Glutamatergic neuron (in vitro differentiated cells): ENCODE data around the gene PAQR8. TPM values are rescaled to one million over a fixed set of nuclear protein-coding genes. Genes with fewer than 3 reads are reported as not detected.
A peak's percentile ranks its signal among the peaks of the same experiment; 100 is the strongest.

ENCODE experiments used
- DNase-seq: peaks from one replicate; pipeline ENCODE4 v3.0.0; 2022
- H3K27ac Mint-ChIP-seq: one replicate; pipeline ENCODE4 v1.8.0; 2020; ENCODE audit warnings: mild to moderate bottlenecking, mixed read lengths, inconsistent platforms; ENCODE audit not compliant: unreplicated experiment
- H3K27me3 Mint-ChIP-seq: one replicate; pipeline ENCODE4 v1.8.0; 2020; ENCODE audit warnings: mild to moderate bottlenecking, moderate library complexity, mixed read lengths, inconsistent platforms; ENCODE audit not compliant: unreplicated experiment
- H3K36me3 Mint-ChIP-seq: one replicate; pipeline ENCODE4 v1.8.0; 2020; ENCODE audit warnings: mild to moderate bottlenecking, mixed read lengths, inconsistent platforms; ENCODE audit not compliant: unreplicated experiment
- H3K4me1 Mint-ChIP-seq: one replicate; pipeline ENCODE4 v1.8.0; 2020; ENCODE audit warnings: mild to moderate bottlenecking, low read depth, mixed read lengths, inconsistent platforms; ENCODE audit not compliant: unreplicated experiment
- H3K4me3 Mint-ChIP-seq: one replicate; pipeline ENCODE4 v1.8.0; 2020; ENCODE audit warnings: mild to moderate bottlenecking, mixed read lengths, inconsistent platforms; ENCODE audit not compliant: unreplicated experiment
- H3K9me3 Mint-ChIP-seq: one replicate; pipeline ENCODE4 v1.8.0; 2020; ENCODE audit warnings: mild to moderate bottlenecking, moderate library complexity, mixed read lengths, inconsistent platforms; ENCODE audit not compliant: unreplicated experiment
- total RNA-seq: library from RNA; stranded (reverse); fragmentation: NEBNext Ultra II Directional; extraction: Animal tissue kit (Norgen Biotek cat#: 25700); gene quantifications from one replicate; pipeline ENCODE4 v1.2.1, GENCODE V29; 2021; ENCODE audit not compliant: unreplicated experiment
- TF ChIP-seq, protein P1 (sequence below): fragments of 200-600 bp; sonication (generic); IDR thresholded peaks from one replicate; pipeline ENCODE4 v1.5.0; 2021; ENCODE audit not compliant: partially characterized antibody, unreplicated experiment

The PAQR8 gene
- total RNA-seq, 1 donor from 2014 or later = 2.7 TPM

DNA sequence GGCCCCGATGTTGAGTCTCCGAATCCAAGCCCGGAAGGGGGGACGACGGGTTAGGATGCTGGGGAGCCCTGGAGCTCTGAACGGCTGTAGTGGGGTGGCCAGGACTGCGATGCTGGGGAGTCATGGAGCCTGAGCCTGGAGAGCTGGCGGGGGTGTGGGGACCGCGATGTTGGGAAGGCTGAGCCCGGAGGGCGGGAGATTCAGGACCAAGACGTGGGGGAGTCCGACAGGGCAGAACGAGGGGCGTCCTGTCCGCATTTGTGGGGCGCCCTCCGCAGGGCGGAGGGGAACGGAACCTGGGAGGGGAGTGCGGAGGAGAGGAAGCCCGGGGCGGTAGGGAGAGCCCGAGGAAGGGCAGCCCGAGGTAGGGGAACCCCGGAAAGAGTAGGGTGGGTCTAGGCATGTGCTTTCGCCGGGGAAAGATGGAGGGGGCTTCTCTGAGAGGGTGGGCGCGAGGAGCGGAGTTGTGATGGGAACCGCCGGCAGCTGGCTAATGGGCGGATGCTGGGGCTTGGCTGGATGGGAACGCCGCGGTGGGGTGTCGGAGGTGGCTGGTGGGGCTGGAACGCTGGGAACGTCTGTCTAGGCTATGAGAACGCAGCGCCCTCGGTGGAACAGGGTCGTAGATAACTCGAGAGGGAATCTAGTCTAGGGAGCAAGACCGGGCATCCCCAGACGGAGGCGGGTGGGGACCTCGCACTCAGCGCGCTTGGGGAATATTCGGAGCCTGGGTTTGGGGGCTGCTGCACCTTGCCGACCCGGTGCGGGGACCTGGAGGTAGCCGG lies 684 bp downstream of the PAQR8 start:
- peak; percentile 50 for DNase-seq
- TF ChIP-seq, protein P1, sequence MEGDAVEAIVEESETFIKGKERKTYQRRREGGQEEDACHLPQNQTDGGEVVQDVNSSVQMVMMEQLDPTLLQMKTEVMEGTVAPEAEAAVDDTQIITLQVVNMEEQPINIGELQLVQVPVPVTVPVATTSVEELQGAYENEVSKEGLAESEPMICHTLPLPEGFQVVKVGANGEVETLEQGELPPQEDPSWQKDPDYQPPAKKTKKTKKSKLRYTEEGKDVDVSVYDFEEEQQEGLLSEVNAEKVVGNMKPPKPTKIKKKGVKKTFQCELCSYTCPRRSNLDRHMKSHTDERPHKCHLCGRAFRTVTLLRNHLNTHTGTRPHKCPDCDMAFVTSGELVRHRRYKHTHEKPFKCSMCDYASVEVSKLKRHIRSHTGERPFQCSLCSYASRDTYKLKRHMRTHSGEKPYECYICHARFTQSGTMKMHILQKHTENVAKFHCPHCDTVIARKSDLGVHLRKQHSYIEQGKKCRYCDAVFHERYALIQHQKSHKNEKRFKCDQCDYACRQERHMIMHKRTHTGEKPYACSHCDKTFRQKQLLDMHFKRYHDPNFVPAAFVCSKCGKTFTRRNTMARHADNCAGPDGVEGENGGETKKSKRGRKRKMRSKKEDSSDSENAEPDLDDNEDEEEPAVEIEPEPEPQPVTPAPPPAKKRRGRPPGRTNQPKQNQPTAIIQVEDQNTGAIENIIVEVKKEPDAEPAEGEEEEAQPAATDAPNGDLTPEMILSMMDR = no peak
- Mint-ChIP-seq H3K27me3 (peaks cover 9% of the 10 kb centered on the region), H3K36me3 (no peaks in the 10 kb centered on the region), H3K9me3 (peaks cover 7% of the 10 kb centered on the region), H3K4me3 (peak overlapping the region; percentile 98), H3K4me1 (peaks cover 4% of the 10 kb centered on the region), H3K27ac (peak overlapping the region; percentile 59)

DNA sequence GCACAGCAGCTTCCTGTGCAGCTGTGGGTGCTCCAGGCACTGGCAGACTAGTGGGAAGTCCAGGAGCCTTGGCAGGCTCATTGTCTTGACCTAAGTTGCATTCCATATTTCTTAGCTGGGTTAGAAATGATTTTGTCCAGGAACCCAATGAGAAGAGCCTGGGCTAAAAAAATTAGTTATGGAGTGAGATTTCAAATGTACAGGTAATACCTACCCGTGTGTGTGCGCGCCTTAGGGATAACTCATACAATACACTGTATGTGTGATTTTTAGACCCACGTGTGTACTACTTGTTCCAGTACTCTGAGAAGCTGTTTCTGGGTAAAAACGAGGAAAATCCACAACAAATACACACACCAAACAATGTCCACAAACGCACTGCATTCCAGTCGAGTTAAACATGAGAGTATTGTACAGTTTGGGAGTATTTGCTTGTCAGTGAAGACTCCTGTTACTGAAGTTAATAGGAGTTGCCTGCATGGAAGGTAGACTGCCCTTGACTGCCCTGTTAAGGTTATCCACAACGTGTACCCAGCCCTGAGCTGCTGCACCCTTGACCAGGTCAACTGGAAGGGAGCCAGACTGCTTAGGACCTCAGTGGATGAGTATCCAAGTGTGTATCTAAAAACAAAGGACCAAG lies 1.4 kb downstream of the PAQR8 start:
- peak overlapping the region; percentile 98 for H3K4me3 Mint-ChIP-seq
- H3K36me3 Mint-ChIP-seq = no peaks in the 10 kb centered on the region
- H3K27me3 Mint-ChIP-seq = peaks cover 9% of the 10 kb centered on the region
- H3K9me3 Mint-ChIP-seq = peaks cover 7% of the 10 kb centered on the region
- peaks cover 4% of the 10 kb centered on the region for H3K4me1 Mint-ChIP-seq
- TF ChIP-seq, protein P1 = no peak
- H3K27ac Mint-ChIP-seq = no peak overlapping the region
- no peak for DNase-seq

DNA sequence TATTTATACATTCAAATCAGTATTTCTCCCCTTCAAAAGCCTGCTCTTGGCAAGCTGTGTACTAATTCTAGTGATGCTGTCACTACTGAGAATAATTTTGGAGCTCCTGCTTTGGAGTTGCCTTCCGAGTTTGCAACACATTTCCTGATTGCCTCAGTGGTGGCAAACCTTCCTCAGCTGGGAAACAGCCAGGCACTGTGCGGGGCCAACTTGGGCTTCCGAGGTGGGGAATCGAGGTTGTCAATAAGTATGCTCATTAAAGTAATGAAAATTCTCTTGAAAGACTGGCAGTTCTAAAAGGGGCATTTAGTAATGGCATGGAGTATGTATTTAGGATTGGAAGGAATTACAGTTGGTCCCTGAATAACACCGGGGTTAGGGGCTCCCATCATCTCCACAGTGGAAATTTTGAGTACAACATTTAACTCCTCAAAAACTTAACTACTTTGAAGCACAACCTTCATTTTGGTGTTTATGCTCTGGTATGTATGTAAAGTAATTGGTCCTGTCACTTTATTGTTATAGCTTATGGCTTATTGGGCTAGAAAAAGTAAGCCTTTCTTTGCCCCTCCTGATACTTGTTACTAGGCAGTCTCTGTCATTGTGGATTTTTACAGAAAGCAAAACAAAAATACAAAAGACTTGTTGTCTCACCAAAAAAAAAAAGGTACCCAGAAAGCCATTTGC lies 2.7 kb downstream of the PAQR8 start:
- Mint-ChIP-seq H3K27ac (no peak overlapping the region), H3K9me3 (peaks cover 7% of the 10 kb centered on the region), H3K4me1 (peaks cover 4% of the 10 kb centered on the region), H3K36me3 (no peaks in the 10 kb centered on the region), H3K4me3 (no peak overlapping the region), H3K27me3 (peaks cover 9% of the 10 kb centered on the region)
- TF ChIP-seq, protein P1 = no peak
- no peak for DNase-seq

DNA sequence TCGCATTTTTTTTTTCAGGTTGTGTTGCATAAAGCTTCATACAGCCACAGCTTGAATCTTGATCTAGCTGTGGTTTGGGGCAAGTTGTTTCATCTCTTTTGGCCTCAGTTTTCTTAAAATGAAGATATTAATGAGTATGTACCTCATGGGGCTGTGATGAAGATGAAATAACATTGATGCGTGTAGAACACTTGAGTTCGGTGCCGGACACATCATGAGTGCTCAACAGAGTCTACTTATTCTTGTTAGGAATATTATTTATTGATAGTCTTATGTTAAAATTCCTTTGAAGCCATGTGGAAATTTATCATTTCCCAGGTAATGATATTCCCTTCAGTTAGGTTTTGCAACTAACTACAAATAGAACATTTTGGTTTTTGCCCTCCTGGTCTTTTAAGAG lies 3.4 kb downstream of the PAQR8 start:
- Mint-ChIP-seq H3K4me1 (peaks cover 4% of the 10 kb centered on the region), H3K9me3 (peaks cover 7% of the 10 kb centered on the region), H3K36me3 (no peaks in the 10 kb centered on the region), H3K27me3 (peaks cover 9% of the 10 kb centered on the region), H3K27ac (no peak overlapping the region), H3K4me3 (no peak overlapping the region)
- no peak for DNase-seq
- TF ChIP-seq, protein P1 = no peak
